ENCODE results near the gene MTERF4.

DNA sequence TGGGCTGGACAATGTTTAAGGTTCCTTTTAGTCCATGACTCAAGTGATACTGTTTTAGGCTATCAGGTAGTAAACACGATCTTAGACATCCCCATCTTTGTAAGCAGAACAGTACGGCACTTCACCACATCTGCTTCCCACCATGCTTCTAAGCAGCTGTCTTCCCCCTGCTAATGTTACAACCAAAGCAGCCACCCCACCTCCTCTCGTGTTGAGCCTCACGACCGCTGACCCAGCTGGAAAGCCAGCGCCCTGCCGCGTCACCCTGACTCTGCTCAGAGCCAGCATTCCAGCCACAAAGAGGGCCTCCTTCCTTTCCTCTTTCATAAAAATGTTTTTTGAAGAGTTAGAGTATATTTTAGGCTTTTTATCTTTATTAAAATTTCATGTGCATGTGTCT lies 9.4 kb downstream of the MTERF4 start:
- TF ChIP-seq, protein P1, sequence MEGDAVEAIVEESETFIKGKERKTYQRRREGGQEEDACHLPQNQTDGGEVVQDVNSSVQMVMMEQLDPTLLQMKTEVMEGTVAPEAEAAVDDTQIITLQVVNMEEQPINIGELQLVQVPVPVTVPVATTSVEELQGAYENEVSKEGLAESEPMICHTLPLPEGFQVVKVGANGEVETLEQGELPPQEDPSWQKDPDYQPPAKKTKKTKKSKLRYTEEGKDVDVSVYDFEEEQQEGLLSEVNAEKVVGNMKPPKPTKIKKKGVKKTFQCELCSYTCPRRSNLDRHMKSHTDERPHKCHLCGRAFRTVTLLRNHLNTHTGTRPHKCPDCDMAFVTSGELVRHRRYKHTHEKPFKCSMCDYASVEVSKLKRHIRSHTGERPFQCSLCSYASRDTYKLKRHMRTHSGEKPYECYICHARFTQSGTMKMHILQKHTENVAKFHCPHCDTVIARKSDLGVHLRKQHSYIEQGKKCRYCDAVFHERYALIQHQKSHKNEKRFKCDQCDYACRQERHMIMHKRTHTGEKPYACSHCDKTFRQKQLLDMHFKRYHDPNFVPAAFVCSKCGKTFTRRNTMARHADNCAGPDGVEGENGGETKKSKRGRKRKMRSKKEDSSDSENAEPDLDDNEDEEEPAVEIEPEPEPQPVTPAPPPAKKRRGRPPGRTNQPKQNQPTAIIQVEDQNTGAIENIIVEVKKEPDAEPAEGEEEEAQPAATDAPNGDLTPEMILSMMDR (IDR thresholded peaks at IDR 0.05): no peak
- no peak for TF ChIP-seq EP300 (IDR thresholded peaks at IDR 0.05)
- no peak for TF ChIP-seq POLR2A (IDR thresholded peaks at IDR 0.05)
